Panc1 (cell line): ENCODE results near the gene TMEM60.

Experiments
- POLR2AphosphoS5 ChIP-seq: IDR thresholded peaks from 2 replicates; pipeline ENCODE4 v1.6.1; 2012; ENCODE audit warnings: mild to moderate bottlenecking, low read depth, low read length, moderate library complexity
- SIN3A ChIP-seq: IDR thresholded peaks from 2 replicates; pipeline ENCODE4 v1.6.1; 2012; ENCODE audit warnings: low read depth, mild to moderate bottlenecking, low read length, moderate library complexity, borderline replicate concordance; ENCODE audit not compliant: insufficient read depth
- TF ChIP-seq, protein P1 (sequence below): fragments of 450-650 bp; IDR thresholded peaks from 2 replicates; pipeline ENCODE4 v1.5.1; 2017; ENCODE audit warnings: mild to moderate bottlenecking

DNA sequence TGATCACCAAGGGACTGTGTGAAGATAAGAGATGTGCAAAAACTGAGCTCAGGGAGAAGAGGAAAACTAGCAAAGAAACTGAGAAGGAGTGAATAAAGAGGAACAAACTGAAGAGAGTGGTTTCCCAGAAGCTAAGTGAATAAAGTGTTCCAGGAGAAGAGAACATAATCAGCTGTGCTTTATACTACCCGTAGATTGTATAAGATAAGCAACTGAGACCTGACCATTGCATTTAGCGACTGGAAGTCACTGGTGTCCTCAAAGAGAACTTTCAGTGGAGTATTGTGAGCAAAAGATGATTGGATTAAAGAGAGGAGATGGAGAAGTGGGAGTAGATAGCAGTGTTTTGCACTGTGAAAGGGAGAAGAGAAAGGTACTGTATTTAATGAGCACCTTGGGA lies 14.9 kb upstream of the TMEM60 start:
- TF ChIP-seq, protein P1, sequence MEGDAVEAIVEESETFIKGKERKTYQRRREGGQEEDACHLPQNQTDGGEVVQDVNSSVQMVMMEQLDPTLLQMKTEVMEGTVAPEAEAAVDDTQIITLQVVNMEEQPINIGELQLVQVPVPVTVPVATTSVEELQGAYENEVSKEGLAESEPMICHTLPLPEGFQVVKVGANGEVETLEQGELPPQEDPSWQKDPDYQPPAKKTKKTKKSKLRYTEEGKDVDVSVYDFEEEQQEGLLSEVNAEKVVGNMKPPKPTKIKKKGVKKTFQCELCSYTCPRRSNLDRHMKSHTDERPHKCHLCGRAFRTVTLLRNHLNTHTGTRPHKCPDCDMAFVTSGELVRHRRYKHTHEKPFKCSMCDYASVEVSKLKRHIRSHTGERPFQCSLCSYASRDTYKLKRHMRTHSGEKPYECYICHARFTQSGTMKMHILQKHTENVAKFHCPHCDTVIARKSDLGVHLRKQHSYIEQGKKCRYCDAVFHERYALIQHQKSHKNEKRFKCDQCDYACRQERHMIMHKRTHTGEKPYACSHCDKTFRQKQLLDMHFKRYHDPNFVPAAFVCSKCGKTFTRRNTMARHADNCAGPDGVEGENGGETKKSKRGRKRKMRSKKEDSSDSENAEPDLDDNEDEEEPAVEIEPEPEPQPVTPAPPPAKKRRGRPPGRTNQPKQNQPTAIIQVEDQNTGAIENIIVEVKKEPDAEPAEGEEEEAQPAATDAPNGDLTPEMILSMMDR: no peak
- TF ChIP-seq POLR2AphosphoS5: no peak
- no peak for TF ChIP-seq SIN3A
